Upper lobe of right lung (tissue), 1 donor: Measurements from ENCODE around the gene ESRRB. TPM values are rescaled to one million over a fixed set of nuclear protein-coding genes. Genes with fewer than 3 reads are reported as not detected.

Experiments used
- ATAC-seq: fragments of 200-7000 bp; cut with Tn5 transposase; one replicate; pipeline ENCODE4 v1.9.1; 2020; ENCODE audit warnings: mild to moderate bottlenecking, moderate library complexity
- DNase-seq: peaks from one replicate; pipeline ENCODE4 v3.0.0-alpha.2; 2020
- H3K27ac ChIP-seq: fragments of 200-600 bp; one replicate; pipeline ENCODE4 v1.8.0; 2022
- H3K27me3 ChIP-seq: fragments of 200-600 bp; one replicate; pipeline ENCODE4 v1.8.0; 2022; ENCODE audit warnings: mild to moderate bottlenecking
- H3K36me3 ChIP-seq: fragments of 200-600 bp; one replicate; pipeline ENCODE4 v1.8.0; 2022
- H3K4me1 ChIP-seq: fragments of 200-600 bp; one replicate; pipeline ENCODE4 v1.8.0; 2022
- H3K4me3 ChIP-seq: fragments of 200-600 bp; one replicate; pipeline ENCODE4 v1.8.0; 2022; ENCODE audit warnings: mild to moderate bottlenecking
- H3K9me3 ChIP-seq: fragments of 200-600 bp; one replicate; pipeline ENCODE4 v1.8.0; 2022
- intact Hi-C: fragments of 100-400 bp; cut with DNase I; formaldehyde crosslinking; loops from one replicate; pipeline ENCODE4 v1.11.0; 2022
- total RNA-seq: library from RNA; stranded (reverse); fragmentation: NEBNext Ultra II Directional; extraction: Animal tissue kit (Norgen Biotek cat#: 25700); gene quantifications from one replicate; pipeline ENCODE4 v1.2.1, GENCODE V29; 2021
- TF ChIP-seq, protein P1 (sequence below): fragments of 200-600 bp; IDR thresholded peaks from one replicate; pipeline ENCODE4 v1.8.0; 2022; ENCODE audit warnings: antibody characterized with exemption
- donor health status: DM: no; HTN: yes; CAD: no; lungs with severe emphysema.

Gene ESRRB
- total RNA-seq, 1 donor from 2014 or later: not detected

DNA sequence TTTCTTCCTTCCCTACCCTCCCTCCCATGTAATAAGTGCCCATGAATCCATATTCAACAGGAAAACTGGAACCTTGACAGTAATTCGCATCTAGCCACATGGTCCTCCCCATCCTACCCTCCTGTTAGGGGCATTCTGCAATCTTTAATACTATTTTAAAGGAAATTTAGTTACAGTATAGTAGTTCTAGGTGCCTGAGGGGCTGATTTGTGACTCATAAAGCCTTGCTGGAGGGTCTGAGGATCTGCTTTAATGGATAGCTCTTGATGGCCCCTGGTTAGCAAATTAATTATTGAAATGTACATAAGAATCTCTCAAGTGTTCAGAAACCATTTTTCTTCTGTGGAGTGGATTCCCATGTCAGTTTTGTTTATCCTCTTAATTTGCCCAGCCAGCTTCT lies 54.1 kb downstream of the ESRRB start:
- intact Hi-C loops: no loop called here
- no peak for DNase-seq
- Histone ChIP-seq H3K27ac (no peak overlapping the region), H3K9me3 (no peaks in the 10 kb centered on the region), H3K4me3 (no peak overlapping the region), H3K4me1 (no peaks in the 10 kb centered on the region), H3K27me3 (no peaks in the 10 kb centered on the region), H3K36me3 (no peaks in the 10 kb centered on the region)
- ATAC-seq: no peak
- TF ChIP-seq, protein P1, sequence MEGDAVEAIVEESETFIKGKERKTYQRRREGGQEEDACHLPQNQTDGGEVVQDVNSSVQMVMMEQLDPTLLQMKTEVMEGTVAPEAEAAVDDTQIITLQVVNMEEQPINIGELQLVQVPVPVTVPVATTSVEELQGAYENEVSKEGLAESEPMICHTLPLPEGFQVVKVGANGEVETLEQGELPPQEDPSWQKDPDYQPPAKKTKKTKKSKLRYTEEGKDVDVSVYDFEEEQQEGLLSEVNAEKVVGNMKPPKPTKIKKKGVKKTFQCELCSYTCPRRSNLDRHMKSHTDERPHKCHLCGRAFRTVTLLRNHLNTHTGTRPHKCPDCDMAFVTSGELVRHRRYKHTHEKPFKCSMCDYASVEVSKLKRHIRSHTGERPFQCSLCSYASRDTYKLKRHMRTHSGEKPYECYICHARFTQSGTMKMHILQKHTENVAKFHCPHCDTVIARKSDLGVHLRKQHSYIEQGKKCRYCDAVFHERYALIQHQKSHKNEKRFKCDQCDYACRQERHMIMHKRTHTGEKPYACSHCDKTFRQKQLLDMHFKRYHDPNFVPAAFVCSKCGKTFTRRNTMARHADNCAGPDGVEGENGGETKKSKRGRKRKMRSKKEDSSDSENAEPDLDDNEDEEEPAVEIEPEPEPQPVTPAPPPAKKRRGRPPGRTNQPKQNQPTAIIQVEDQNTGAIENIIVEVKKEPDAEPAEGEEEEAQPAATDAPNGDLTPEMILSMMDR: no peak

DNA sequence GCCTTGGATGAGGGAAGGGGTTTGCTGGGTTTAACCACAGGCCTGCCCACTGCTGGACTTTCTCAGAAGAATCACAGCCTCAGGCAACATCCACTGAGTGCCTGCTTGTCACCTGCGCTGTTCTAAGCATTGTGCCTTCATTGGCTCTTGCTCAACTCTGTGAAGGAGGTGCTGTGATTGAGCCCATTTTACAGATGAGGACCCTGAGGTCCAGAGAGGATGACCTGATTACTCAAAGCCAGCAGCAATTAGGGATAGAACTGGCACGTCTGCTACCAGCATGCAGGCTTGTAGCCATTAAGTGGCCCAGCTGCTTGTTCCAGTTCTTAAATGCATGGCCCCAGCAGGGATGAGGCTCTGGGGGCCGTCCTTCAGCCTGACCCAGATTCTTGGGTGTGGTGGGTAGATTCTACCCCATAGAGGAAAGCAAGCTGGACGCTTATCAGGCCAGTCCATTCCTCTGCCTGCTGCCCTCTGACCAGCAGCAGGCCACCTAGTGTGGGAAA lies 54.6 kb downstream of the ESRRB start:
- no peaks in the 10 kb centered on the region for H3K36me3 ChIP-seq
- H3K4me1 ChIP-seq: no peaks in the 10 kb centered on the region
- ATAC-seq (no peak), DNase-seq (no peak)
- H3K27ac ChIP-seq: no peak overlapping the region
- intact Hi-C loops: no loop called here
- no peaks in the 10 kb centered on the region for H3K9me3 ChIP-seq
- no peak overlapping the region for H3K4me3 ChIP-seq
- TF ChIP-seq, protein P1: no peak
- no peaks in the 10 kb centered on the region for H3K27me3 ChIP-seq

DNA sequence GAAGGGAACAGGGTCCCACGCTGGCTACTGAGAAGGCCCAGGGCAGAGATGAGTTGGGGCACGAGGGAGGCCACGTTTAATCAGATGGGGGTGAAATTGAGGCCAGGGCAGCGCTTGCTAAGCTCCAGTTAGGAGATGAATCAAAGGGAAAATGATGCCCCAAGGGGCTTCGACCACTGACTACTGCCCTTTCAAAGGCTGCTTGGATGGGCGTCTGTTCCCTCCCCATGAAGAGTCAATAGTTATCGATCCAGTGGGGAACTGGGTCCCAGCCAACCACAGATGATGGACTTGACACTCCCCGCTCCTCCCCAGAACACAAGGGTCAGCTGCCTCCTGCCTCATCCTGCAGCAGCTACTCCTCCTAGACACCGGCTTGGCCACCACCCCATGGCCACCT lies 55.6 kb downstream of the ESRRB start:
- TF ChIP-seq, protein P1: no peak
- no peaks in the 10 kb centered on the region for H3K27me3 ChIP-seq

DNA sequence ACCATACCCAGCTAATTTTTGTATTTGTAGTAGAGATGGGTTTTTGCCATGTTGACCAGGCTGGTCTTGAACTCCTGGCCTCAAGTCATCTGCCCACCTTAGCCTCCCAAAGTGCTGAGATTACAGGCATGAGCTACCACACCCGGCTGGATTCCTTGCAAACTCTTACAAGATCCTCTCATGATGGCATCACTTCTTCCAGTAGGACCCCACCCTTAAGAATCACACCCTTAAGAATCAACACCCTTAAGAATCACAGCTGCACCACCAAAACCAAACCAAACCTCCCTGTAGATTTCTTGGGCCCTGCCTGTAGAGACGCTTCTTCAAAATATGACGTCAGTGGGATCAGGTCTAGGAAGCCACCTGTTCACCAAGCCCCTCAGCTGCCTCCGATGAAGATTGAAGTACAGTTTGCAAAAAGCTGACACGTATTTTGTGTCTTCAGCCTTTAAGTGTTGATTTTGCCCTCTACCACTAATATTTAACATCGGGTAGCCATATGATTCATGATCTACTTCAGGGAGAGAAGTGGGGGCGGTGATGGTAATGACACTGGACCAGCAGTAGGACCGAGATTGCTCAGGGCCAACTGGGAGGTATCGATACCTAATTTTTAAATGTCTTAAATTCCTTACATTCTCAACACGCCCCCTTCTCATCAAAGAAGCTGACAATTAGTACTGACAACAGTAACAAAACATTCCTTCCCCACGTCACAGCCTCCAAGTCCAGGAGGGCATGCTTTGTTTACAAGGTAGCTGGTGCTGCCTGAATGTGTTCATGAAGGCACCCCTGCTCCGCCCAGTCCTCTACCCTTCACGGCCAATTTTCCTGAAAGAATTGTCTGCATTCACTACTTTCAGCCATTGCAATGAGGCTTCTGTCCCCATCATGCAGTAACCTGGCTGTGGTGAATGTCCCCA lies 57.2 kb downstream of the ESRRB start:
- TF ChIP-seq, protein P1: no peak
- no peaks in the 10 kb centered on the region for H3K4me1 ChIP-seq
- ATAC-seq: no peak
- H3K9me3 ChIP-seq: no peaks in the 10 kb centered on the region
- H3K27me3 ChIP-seq: no peaks in the 10 kb centered on the region
- H3K4me3 ChIP-seq: no peak overlapping the region
- DNase-seq: no peak
- no peak overlapping the region for H3K27ac ChIP-seq
- H3K36me3 ChIP-seq: no peaks in the 10 kb centered on the region
- intact Hi-C loops: no loop called here

More for the DNA sequence above, 55.6 kb downstream of the ESRRB start:
- H3K4me3 ChIP-seq: no peak overlapping the region
- no peak overlapping the region for H3K27ac ChIP-seq
- H3K9me3 ChIP-seq: no peaks in the 10 kb centered on the region
- DNase-seq: no peak
- no peak for ATAC-seq
- no peaks in the 10 kb centered on the region for H3K4me1 ChIP-seq
- H3K36me3 ChIP-seq: no peaks in the 10 kb centered on the region
- intact Hi-C loops: no loop called here

DNA sequence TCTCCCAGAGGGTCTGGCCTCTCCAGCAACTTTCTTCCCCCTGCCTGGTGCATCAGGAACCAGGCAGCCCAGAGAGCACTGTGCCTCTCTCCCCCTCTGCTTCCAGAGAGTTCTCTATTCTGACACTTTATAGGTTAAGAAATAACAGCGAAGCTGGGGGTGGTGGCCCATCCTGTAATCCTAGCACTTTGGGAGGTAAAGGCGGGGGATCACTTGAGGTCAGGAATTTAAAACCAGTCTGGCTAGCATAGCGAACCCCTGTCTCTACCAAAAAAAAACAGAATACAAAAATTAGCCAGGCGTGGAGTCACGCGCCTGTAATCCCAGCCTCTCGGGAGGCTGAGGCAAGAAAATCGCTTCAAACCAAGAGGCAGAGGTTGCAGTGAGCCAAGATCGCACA lies 58.3 kb downstream of the ESRRB start:
- no peak overlapping the region for H3K4me3 ChIP-seq
- H3K27me3 ChIP-seq: no peaks in the 10 kb centered on the region
- DNase-seq: no peak
- intact Hi-C loops: no loop called here
- H3K9me3 ChIP-seq: no peaks in the 10 kb centered on the region
- ATAC-seq: no peak
- H3K36me3 ChIP-seq: no peaks in the 10 kb centered on the region
- H3K4me1 ChIP-seq: no peaks in the 10 kb centered on the region
- TF ChIP-seq, protein P1: no peak
- H3K27ac ChIP-seq: no peak overlapping the region
